Ascending aorta (tissue), 2 donors: ENCODE measurements around the gene FSTL5. TPM values are rescaled to one million over a fixed set of nuclear protein-coding genes. Genes with fewer than 3 reads are reported as not detected.

Source experiments
- DNase-seq, 2 donors: peaks; one replicate each; pipeline ENCODE4 v3.0.0-alpha.2; 2019; ENCODE audit warnings: low spot score in 2 of 2
- H3K27ac ChIP-seq, 2 donors: fragments of 200-600 bp; sonication (generic); one replicate each; pipeline ENCODE4 v1.5.1; 2016 to 2017; ENCODE audit warnings: mild to moderate bottlenecking in 1 of 2
- H3K27me3 ChIP-seq: fragments of 200-600 bp; sonication (generic); one replicate; pipeline ENCODE4 v1.5.1; 2017
- H3K36me3 ChIP-seq, 2 donors: fragments of 200-600 bp; sonication (generic); one replicate each; pipeline ENCODE4 v1.5.1; 2016
- H3K4me1 ChIP-seq, 2 donors: fragments of 200-600 bp; sonication (generic); one replicate each; pipeline ENCODE4 v1.5.1; 2016 to 2017; ENCODE audit warnings: mild to moderate bottlenecking in 1 of 2
- H3K4me3 ChIP-seq, 2 donors: fragments of 200-600 bp; sonication (generic); one replicate each; pipeline ENCODE4 v1.5.1; 2016 to 2017; ENCODE audit warnings: mild to moderate bottlenecking in 1 of 2
- H3K9me3 ChIP-seq, 2 donors: fragments of 200-600 bp; sonication (generic); one replicate each; pipeline ENCODE4 v1.5.1; 2016
- intact Hi-C: fragments of 100-400 bp; cut with DNase I; formaldehyde crosslinking; loops from one replicate; pipeline ENCODE4 v1.15.1; 2023
- total RNA-seq: library from RNA; depleted of rRNA; stranded (reverse); fragments of >200 nt; gene quantifications from one replicate; pipeline ENCODE4 v1.1.0, GENCODE V29; 2016
- TF ChIP-seq, protein P1 (sequence below), 3 experiments: fragments of 200-600 bp in 2 of 3; fragments of 450-650 bp in 1 of 3; sonication (generic) in 2 of 3; IDR thresholded peaks; one replicate each; pipeline ENCODE4 v1.5.1; 2016 to 2019; ENCODE audit warnings: antibody characterized with exemption in 3 of 3, mild to moderate bottlenecking in 1 of 3, moderate library complexity in 1 of 3

The FSTL5 gene
- total RNA-seq, 1 donor from 2014 or later, result not detected

DNA sequence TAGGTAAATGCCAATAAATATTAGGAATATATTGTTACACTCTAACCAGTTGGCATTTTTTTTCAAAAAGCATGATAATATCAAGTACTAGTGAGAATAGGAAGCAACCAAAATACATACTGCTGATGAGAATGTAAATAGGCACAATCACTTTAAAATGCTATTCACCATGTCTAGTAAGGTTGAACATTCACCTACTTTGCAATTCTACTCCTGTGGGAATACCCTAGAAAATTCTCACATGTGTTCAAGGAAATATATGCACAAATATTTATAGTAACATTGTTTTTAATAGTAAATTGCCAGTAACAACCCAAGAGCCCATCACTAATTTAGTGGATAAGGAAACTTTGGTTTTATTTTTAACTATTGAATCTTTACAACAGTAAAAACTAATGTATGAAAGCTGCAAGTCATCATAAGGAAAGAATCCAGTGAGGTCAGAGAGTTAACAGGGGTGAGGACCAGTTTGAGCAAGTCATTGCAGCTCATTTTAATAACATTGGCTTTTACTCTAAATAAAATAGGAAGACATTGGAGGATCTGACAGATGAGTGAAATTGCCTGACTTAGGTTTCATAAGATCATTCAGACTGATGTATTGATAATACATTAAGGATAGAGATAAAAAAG lies 23.6 kb downstream of the FSTL5 start:
- no peaks in the 10 kb centered on the region for H3K9me3 ChIP-seq
- no peak overlapping the region for H3K4me3 ChIP-seq
- H3K36me3 ChIP-seq, result no peaks in the 10 kb centered on the region
- no peaks in the 10 kb centered on the region for H3K4me1 ChIP-seq
- DNase-seq, result no peak
- intact Hi-C loops, result no loop called here
- H3K27ac ChIP-seq, result no peak overlapping the region
- H3K27me3 ChIP-seq, result no peaks in the 10 kb centered on the region
- TF ChIP-seq, protein P1, sequence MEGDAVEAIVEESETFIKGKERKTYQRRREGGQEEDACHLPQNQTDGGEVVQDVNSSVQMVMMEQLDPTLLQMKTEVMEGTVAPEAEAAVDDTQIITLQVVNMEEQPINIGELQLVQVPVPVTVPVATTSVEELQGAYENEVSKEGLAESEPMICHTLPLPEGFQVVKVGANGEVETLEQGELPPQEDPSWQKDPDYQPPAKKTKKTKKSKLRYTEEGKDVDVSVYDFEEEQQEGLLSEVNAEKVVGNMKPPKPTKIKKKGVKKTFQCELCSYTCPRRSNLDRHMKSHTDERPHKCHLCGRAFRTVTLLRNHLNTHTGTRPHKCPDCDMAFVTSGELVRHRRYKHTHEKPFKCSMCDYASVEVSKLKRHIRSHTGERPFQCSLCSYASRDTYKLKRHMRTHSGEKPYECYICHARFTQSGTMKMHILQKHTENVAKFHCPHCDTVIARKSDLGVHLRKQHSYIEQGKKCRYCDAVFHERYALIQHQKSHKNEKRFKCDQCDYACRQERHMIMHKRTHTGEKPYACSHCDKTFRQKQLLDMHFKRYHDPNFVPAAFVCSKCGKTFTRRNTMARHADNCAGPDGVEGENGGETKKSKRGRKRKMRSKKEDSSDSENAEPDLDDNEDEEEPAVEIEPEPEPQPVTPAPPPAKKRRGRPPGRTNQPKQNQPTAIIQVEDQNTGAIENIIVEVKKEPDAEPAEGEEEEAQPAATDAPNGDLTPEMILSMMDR (IDR thresholded peaks at IDR 0.05), result no peak

DNA sequence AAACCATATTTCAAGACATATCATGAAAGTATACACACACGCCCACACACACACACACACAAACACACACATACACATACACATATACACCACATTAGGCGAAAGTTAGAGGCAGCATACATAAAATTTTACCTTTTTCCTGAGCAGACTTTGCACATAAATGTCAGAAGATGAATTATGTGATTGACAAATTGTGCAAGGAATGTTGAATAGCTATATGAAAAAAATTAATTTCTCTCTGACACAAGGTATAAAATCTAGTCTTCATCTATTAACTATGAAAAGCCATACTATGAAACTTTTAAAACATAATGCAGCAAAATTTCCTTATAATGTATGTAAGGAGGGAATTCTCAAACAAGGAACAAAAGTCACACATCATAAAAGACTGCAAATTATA lies 24.4 kb downstream of the FSTL5 start:
- TF ChIP-seq, protein P1 (IDR thresholded peaks at IDR 0.05), result no peak
- H3K36me3 ChIP-seq, result no peaks in the 10 kb centered on the region
- no peak overlapping the region for H3K4me3 ChIP-seq
- DNase-seq, result no peak
- no peaks in the 10 kb centered on the region for H3K9me3 ChIP-seq
- H3K27me3 ChIP-seq, result no peaks in the 10 kb centered on the region
- intact Hi-C loops, result no loop called here
- no peak overlapping the region for H3K27ac ChIP-seq
- H3K4me1 ChIP-seq, result no peaks in the 10 kb centered on the region

- Histone ChIP-seq H3K36me3 (no peaks in the 10 kb centered on the region), H3K9me3 (no peaks in the 10 kb centered on the region), H3K4me3 (no peak overlapping the region), H3K4me1 (no peaks in the 10 kb centered on the region), H3K27ac (no peak overlapping the region), H3K27me3 (no peaks in the 10 kb centered on the region)
- TF ChIP-seq, protein P1 (IDR thresholded peaks at IDR 0.05), result no peak
- intact Hi-C loops, result no loop called here
- no peak for DNase-seq
These were observed 32.5 kb downstream of the FSTL5 start for GRCh38 chr4:162131256-162131655.

DNA sequence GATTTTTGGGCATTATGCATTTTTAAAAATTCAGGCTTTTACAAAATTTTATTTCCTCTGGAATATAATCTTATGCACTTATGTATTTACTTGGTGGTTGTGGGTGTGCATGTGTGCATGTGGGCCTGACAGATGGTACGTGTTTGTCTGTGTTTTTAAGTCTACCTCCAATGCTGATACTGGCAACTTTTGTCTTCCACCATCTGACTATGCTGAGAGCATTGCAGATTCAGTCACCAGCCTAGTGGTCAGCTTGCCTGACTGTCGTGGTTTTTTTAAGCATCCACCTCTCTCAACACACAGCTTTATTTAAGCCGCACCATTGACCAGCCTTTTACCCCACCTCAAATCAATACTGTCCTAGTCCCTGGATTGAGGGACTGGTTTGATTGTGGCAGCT lies 37.1 kb downstream of the FSTL5 start:
- intact Hi-C loops, result no loop called here
- no peak overlapping the region for H3K4me3 ChIP-seq
- no peak overlapping the region for H3K27ac ChIP-seq
- H3K9me3 ChIP-seq, result no peaks in the 10 kb centered on the region
- no peaks in the 10 kb centered on the region for H3K27me3 ChIP-seq
- H3K4me1 ChIP-seq, result no peaks in the 10 kb centered on the region
- no peaks in the 10 kb centered on the region for H3K36me3 ChIP-seq
- TF ChIP-seq, protein P1 (IDR thresholded peaks at IDR 0.05), result no peak
- DNase-seq, result no peak

DNA sequence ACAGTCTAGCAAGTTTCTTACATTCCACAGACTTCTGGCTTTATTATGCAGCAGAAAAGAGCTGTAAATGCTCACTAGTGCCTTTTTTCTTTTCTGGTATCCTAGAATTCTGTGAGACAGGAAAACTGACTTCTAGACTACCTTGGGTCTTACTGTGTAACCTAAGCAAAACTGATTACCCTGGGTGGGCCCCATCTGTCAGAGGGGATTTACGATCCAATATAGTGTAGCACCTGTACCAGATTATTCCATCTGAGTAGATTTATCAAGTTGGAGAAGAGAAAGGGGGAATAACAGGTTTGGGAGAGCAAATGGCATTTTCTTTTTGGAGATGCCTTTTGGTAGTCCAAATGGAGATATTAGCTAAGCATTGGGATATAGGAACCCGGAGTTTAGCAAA lies 46.7 kb downstream of the FSTL5 start:
- Histone ChIP-seq H3K27ac (no peak overlapping the region), H3K4me3 (no peak overlapping the region), H3K36me3 (no peaks in the 10 kb centered on the region), H3K4me1 (no peaks in the 10 kb centered on the region), H3K27me3 (no peaks in the 10 kb centered on the region), H3K9me3 (no peaks in the 10 kb centered on the region)
- DNase-seq, result no peak
- TF ChIP-seq, protein P1 (IDR thresholded peaks at IDR 0.05), result no peak
- intact Hi-C loops, result no loop called here
